Nephron progenitor cell (in vitro differentiated cells): ENCODE measurements around the gene DKK3.

Experiments
- DNase-seq: peaks from one replicate; pipeline ENCODE4 v3.0.0; 2021
- H3K27ac Mint-ChIP-seq: 2 replicates; pipeline ENCODE4 v1.8.0; 2021; ENCODE audit warnings: mild to moderate bottlenecking, moderate library complexity, mixed read lengths
- H3K27me3 Mint-ChIP-seq: 2 replicates; pipeline ENCODE4 v1.8.0; 2021; ENCODE audit warnings: mild to moderate bottlenecking, low read depth, mixed read lengths; ENCODE audit not compliant: poor library complexity
- H3K36me3 Mint-ChIP-seq: 2 replicates; pipeline ENCODE4 v1.8.0; 2021; ENCODE audit warnings: low read depth, mixed read lengths
- H3K4me1 Mint-ChIP-seq: 2 replicates; pipeline ENCODE4 v1.8.0; 2021; ENCODE audit warnings: mixed read lengths
- H3K4me3 Mint-ChIP-seq: 2 replicates; pipeline ENCODE4 v1.8.0; 2021; ENCODE audit warnings: mild to moderate bottlenecking, moderate library complexity, mixed read lengths
- H3K9me3 Mint-ChIP-seq: 2 replicates; pipeline ENCODE4 v1.8.0; 2021; ENCODE audit warnings: mild to moderate bottlenecking, moderate library complexity, mixed read lengths
- CTCF ChIP-seq: fragments of 200-600 bp; sonication (generic); IDR thresholded peaks from 2 replicates; pipeline ENCODE4 v1.5.0; 2021; ENCODE audit warnings: antibody characterized with exemption

Gene DKK3

GRCh38 chr11:12031856-12032544, 23.6 kb upstream of the DKK3 start:
- no peak for TF ChIP-seq CTCF
- Mint-ChIP-seq H3K4me3 (no peak overlapping the region), H3K36me3 (no peaks in the 10 kb centered on the region), H3K4me1 (peaks cover 12% of the 10 kb centered on the region), H3K27ac (no peak overlapping the region), H3K9me3 (no peaks in the 10 kb centered on the region), H3K27me3 (peaks cover 3% of the 10 kb centered on the region)
- DNase-seq = no peak

- H3K27me3 Mint-ChIP-seq = peaks cover 3% of the 10 kb centered on the region
- DNase-seq = no peak
- no peak overlapping the region for H3K27ac Mint-ChIP-seq
- peaks cover 15% of the 10 kb centered on the region for H3K9me3 Mint-ChIP-seq
- no peak overlapping the region for H3K4me3 Mint-ChIP-seq
- H3K4me1 Mint-ChIP-seq = peaks cover 12% of the 10 kb centered on the region
- no peak for TF ChIP-seq CTCF
- no peaks in the 10 kb centered on the region for H3K36me3 Mint-ChIP-seq
Measured at GRCh38 chr11:12029738-12030363, 21.4 kb upstream of the DKK3 start.

GRCh38 chr11:12029119-12029518, 20.7 kb upstream of the DKK3 start:
- DNase-seq = no peak
- no peak for TF ChIP-seq CTCF
- Mint-ChIP-seq H3K27ac (no peak overlapping the region), H3K4me1 (peaks cover 12% of the 10 kb centered on the region), H3K4me3 (no peak overlapping the region), H3K36me3 (peaks cover 6% of the 10 kb centered on the region), H3K9me3 (peaks cover 22% of the 10 kb centered on the region), H3K27me3 (peaks cover 3% of the 10 kb centered on the region)

- Mint-ChIP-seq H3K27ac (no peak overlapping the region), H3K4me3 (no peak overlapping the region), H3K4me1 (peaks cover 12% of the 10 kb centered on the region), H3K36me3 (peaks cover 6% of the 10 kb centered on the region), H3K9me3 (peaks cover 30% of the 10 kb centered on the region), H3K27me3 (peaks cover 3% of the 10 kb centered on the region)
- no peak for TF ChIP-seq CTCF
- DNase-seq = no peak
Measured at GRCh38 chr11:12028303-12028702, 19.9 kb upstream of the DKK3 start.

- Mint-ChIP-seq H3K27me3 (peaks cover 3% of the 10 kb centered on the region), H3K4me3 (no peak overlapping the region), H3K9me3 (peaks cover 40% of the 10 kb centered on the region), H3K4me1 (peaks cover 12% of the 10 kb centered on the region), H3K36me3 (peaks cover 6% of the 10 kb centered on the region), H3K27ac (no peak overlapping the region)
- TF ChIP-seq CTCF = no peak
- no peak for DNase-seq
Measured at GRCh38 chr11:12026331-12027211, 18.1 kb upstream of the DKK3 start.
